ENCODE results near the gene LPAR4. TPM values are rescaled to one million over a fixed set of nuclear protein-coding genes. Genes with fewer than 3 reads are reported as not detected.

The LPAR4 gene, protein sequence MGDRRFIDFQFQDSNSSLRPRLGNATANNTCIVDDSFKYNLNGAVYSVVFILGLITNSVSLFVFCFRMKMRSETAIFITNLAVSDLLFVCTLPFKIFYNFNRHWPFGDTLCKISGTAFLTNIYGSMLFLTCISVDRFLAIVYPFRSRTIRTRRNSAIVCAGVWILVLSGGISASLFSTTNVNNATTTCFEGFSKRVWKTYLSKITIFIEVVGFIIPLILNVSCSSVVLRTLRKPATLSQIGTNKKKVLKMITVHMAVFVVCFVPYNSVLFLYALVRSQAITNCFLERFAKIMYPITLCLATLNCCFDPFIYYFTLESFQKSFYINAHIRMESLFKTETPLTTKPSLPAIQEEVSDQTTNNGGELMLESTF
- total RNA-seq: 1 to 10 TPM in 1 of 2 donors, not detected in 1; 3.0 TPM

- intact Hi-C loops (cut with DNase I): no loop called here
- DNase-seq (no peak), ATAC-seq (no peak)
- no peaks in the 10 kb centered on the region for H3K9me3 ChIP-seq
- WGBS, 2 donors: 6 to 14% methylated on average over 9 of the region's 9 CpGs
- H3K4me3 ChIP-seq: no peak within 1 kb of the TSS
- TF ChIP-seq CTCF (IDR thresholded peaks at IDR 0.05): no peak
- no peak for TF ChIP-seq POLR2A (IDR thresholded peaks at IDR 0.05)
- H3K27ac ChIP-seq: no peak within 1 kb of the TSS
- H3K27me3 ChIP-seq: no peaks in the 10 kb centered on the region
- no peaks in the 10 kb centered on the region for H3K4me1 ChIP-seq
- no peaks in the 10 kb centered on the region for H3K36me3 ChIP-seq (replicated peaks in 1 of 2; ENCODE audit: insufficient read depth in 1 of 2, low read depth in 2 of 2)
Measured at GRCh38 chrX:78747489-78747888, at the start of gene LPAR4. Gene LPAR4 (plus strand): TSS chrX:78747720. CDS start chrX:78754870, 7,150 bp downstream.

- TF ChIP-seq CTCF (IDR thresholded peaks at IDR 0.05): no peak
- TF ChIP-seq POLR2A (IDR thresholded peaks at IDR 0.05): no peak
- intact Hi-C loops (cut with DNase I): no loop called here
- 19 to 27% methylated on average over 2 of the region's 2 CpGs for WGBS, 2 donors
Measured at GRCh38 chrX:78706071-78706470, 41.4 kb upstream of the LPAR4 start.

GRCh38 chrX:78708262-78708661 is 39.3 kb upstream of the LPAR4 start:
- intact Hi-C loops (cut with DNase I): no loop called here
- Histone ChIP-seq H3K36me3 (replicated peaks in 1 of 2; ENCODE audit: insufficient read depth in 1 of 2, low read depth in 2 of 2) (no peaks in the 10 kb centered on the region), H3K9me3 (no peaks in the 10 kb centered on the region), H3K27me3 (no peaks in the 10 kb centered on the region), H3K4me1 (no peaks in the 10 kb centered on the region), H3K27ac (no peak overlapping the region), H3K4me3 (no peak overlapping the region)
- 13 to 29% methylated on average over 2 of the region's 2 CpGs for WGBS, 2 donors
- DNase-seq (peak in 1 of 4 donors; percentile 1), ATAC-seq (no peak)
- TF ChIP-seq CTCF (IDR thresholded peaks at IDR 0.05) (no peak), POLR2A (IDR thresholded peaks at IDR 0.05) (no peak)

More at GRCh38 chrX:78706071-78706470, 41.4 kb upstream of the LPAR4 start:
- Histone ChIP-seq H3K36me3 (replicated peaks in 1 of 2; ENCODE audit: insufficient read depth in 1 of 2, low read depth in 2 of 2) (no peaks in the 10 kb centered on the region), H3K4me3 (no peak overlapping the region), H3K9me3 (no peaks in the 10 kb centered on the region), H3K27me3 (no peaks in the 10 kb centered on the region), H3K27ac (no peak overlapping the region), H3K4me1 (no peaks in the 10 kb centered on the region)
- no peak for DNase-seq
- ATAC-seq: no peak

- TF ChIP-seq CTCF (IDR thresholded peaks at IDR 0.05) (no peak), POLR2A (IDR thresholded peaks at IDR 0.05) (no peak)
- no peak overlapping the region for H3K4me3 ChIP-seq
- no peaks in the 10 kb centered on the region for H3K9me3 ChIP-seq
- H3K36me3 ChIP-seq (replicated peaks in 1 of 2; ENCODE audit: insufficient read depth in 1 of 2, low read depth in 2 of 2): no peaks in the 10 kb centered on the region
- H3K27ac ChIP-seq: no peak overlapping the region
- H3K4me1 ChIP-seq: no peaks in the 10 kb centered on the region
- ATAC-seq (no peak), DNase-seq (no peak)
- 28 to 48% methylated on average over 2 of the region's 2 CpGs for WGBS, 2 donors
- H3K27me3 ChIP-seq: no peaks in the 10 kb centered on the region
- intact Hi-C loops (cut with DNase I): no loop called here
Measured at GRCh38 chrX:78708816-78709215, 38.7 kb upstream of the LPAR4 start.

DNA sequence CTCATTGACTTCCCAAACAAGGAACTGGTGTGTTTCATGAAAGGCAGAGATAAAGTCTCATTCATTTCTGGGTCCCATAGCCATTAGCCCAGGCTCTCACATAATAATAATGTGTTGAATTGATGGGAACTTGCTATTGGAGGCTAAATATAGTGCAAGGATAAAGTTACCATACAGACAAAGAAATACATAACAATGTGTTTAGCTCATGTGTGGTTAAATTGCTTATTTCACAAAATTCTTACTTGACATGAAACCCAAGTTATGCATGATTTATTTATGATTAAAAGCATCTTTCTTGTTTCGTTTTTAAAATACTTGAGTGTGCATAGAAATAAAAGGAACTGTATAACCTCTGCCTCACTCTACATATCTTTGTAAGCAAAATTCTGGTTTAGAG is 37.3 kb upstream of the LPAR4 start:
- no peaks in the 10 kb centered on the region for H3K4me1 ChIP-seq
- no peak for ATAC-seq
- no peaks in the 10 kb centered on the region for H3K27me3 ChIP-seq
- H3K9me3 ChIP-seq: no peaks in the 10 kb centered on the region
- H3K36me3 ChIP-seq (replicated peaks in 1 of 2; ENCODE audit: insufficient read depth in 1 of 2, low read depth in 2 of 2): no peaks in the 10 kb centered on the region
- WGBS, 2 donors: 29 to 38% methylated on average over 1 of the region's 1 CpG
- H3K27ac ChIP-seq: no peak overlapping the region
- DNase-seq: no peak
- TF ChIP-seq CTCF (IDR thresholded peaks at IDR 0.05): no peak
- no peak for TF ChIP-seq POLR2A (IDR thresholded peaks at IDR 0.05)
- intact Hi-C loops (cut with DNase I): no loop called here
- no peak overlapping the region for H3K4me3 ChIP-seq
